Karpas-422 (cell line): ENCODE results near the gene PPP1R1A. TPM values are rescaled to one million over a fixed set of nuclear protein-coding genes. Genes with fewer than 3 reads are reported as not detected.

ENCODE experiments used
- DNase-seq: peaks from one replicate; pipeline ENCODE4 v3.0.0-alpha.2; 2015
- H2AFZ ChIP-seq: fragments of 200-600 bp; sonication (generic); 2 replicates; pipeline ENCODE4 v1.6.1; 2014; ENCODE audit warnings: antibody characterized with exemption, low read length, mixed read lengths
- H3K27ac ChIP-seq: fragments of 200-600 bp; sonication (generic); 2 replicates; pipeline ENCODE4 v1.5.1; 2014; ENCODE audit warnings: mild to moderate bottlenecking, low read length, moderate library complexity
- H3K27me3 ChIP-seq: fragments of 200-600 bp; sonication (generic); 2 replicates; pipeline ENCODE4 v1.6.1; 2014; ENCODE audit warnings: low read length, mixed read lengths
- H3K36me3 ChIP-seq: fragments of 200-600 bp; sonication (generic); 2 replicates; pipeline ENCODE4 v1.6.1; 2014; ENCODE audit warnings: low read length, mixed read lengths; ENCODE audit not compliant: insufficient read depth
- H3K4me1 ChIP-seq: fragments of 200-600 bp; sonication (generic); 2 replicates; pipeline ENCODE4 v1.6.1; 2014; ENCODE audit warnings: mild to moderate bottlenecking, low read length, mixed read lengths
- H3K4me2 ChIP-seq: fragments of 200-600 bp; sonication (generic); 2 replicates; pipeline ENCODE4 v1.6.1; 2014; ENCODE audit warnings: low read length, low read depth, mild to moderate bottlenecking; ENCODE audit not compliant: poor library complexity, severe bottlenecking
- H3K4me3 ChIP-seq: fragments of 200-600 bp; sonication (generic); 2 replicates; pipeline ENCODE4 v1.5.1; 2014; ENCODE audit warnings: mild to moderate bottlenecking, antibody characterized with exemption, low read length, mixed read lengths
- H3K79me2 ChIP-seq: fragments of 200-600 bp; sonication (generic); 2 replicates; pipeline ENCODE4 v1.6.1; 2014; ENCODE audit warnings: mild to moderate bottlenecking, low read length, mixed read lengths
- H3K9ac ChIP-seq: fragments of 200-600 bp; sonication (generic); 2 replicates; pipeline ENCODE4 v1.6.0; 2014; ENCODE audit warnings: low read length
- H3K9me2 ChIP-seq: fragments of 200-600 bp; sonication (generic), shearing (Covaris generic); replicated peaks from 2 replicates; pipeline ENCODE4 v1.6.0; 2014; ENCODE audit warnings: mild to moderate bottlenecking, low read length, moderate library complexity; ENCODE audit not compliant: insufficient read depth
- H3K9me3 ChIP-seq: fragments of 300-700, 200-600 bp; sonication (generic); 2 replicates; pipeline ENCODE4 v1.6.1; 2014; ENCODE audit warnings: low read length, mixed read lengths
- H4K20me1 ChIP-seq: fragments of 200-600 bp; sonication (generic); 2 replicates; pipeline ENCODE4 v1.6.1; 2014; ENCODE audit warnings: mild to moderate bottlenecking, antibody characterized with exemption, low read length, low read depth; ENCODE audit not compliant: insufficient read depth
- total RNA-seq: library from RNA; depleted of rRNA; stranded (reverse); fragments of >200 nt; shearing (Covaris generic); gene quantifications from 2 replicates; pipeline ENCODE4 v1.2.3, GENCODE V29; 2014; ENCODE audit warnings: low replicate concordance

PPP1R1A gene
- total RNA-seq, 1 experiment from 2014 or later = not detected

GRCh38 chr12:54596526-54596946, 8.1 kb upstream of the PPP1R1A start:
- no peak overlapping the region for H3K4me3 ChIP-seq
- H3K9ac ChIP-seq = no peak overlapping the region
- H3K79me2 ChIP-seq = no peaks in the 10 kb centered on the region
- H3K27me3 ChIP-seq = no peaks in the 10 kb centered on the region
- no peak overlapping the region for H2AFZ ChIP-seq
- H3K9me3 ChIP-seq = no peaks in the 10 kb centered on the region
- H4K20me1 ChIP-seq = no peaks in the 10 kb centered on the region
- no peak overlapping the region for H3K27ac ChIP-seq
- no peak overlapping the region for H3K4me2 ChIP-seq
- no peaks in the 10 kb centered on the region for H3K4me1 ChIP-seq
- no peaks in the 10 kb centered on the region for H3K36me3 ChIP-seq
- no peaks in the 10 kb centered on the region for H3K9me2 ChIP-seq
- DNase-seq = peak; percentile 76

- DNase-seq = no peak
- H3K4me3 ChIP-seq = no peak overlapping the region
- H3K9me3 ChIP-seq = no peaks in the 10 kb centered on the region
- H3K4me2 ChIP-seq = no peak overlapping the region
- no peaks in the 10 kb centered on the region for H3K27me3 ChIP-seq
- no peaks in the 10 kb centered on the region for H3K79me2 ChIP-seq
- no peak overlapping the region for H2AFZ ChIP-seq
- H3K9me2 ChIP-seq = no peaks in the 10 kb centered on the region
- no peaks in the 10 kb centered on the region for H4K20me1 ChIP-seq
- H3K4me1 ChIP-seq = no peaks in the 10 kb centered on the region
- no peak overlapping the region for H3K9ac ChIP-seq
- H3K36me3 ChIP-seq = no peaks in the 10 kb centered on the region
- no peak overlapping the region for H3K27ac ChIP-seq
Measured at GRCh38 chr12:54595471-54595870, 7.0 kb upstream of the PPP1R1A start.

- Histone ChIP-seq H3K9me2 (no peaks in the 10 kb centered on the region), H3K4me3 (no peak overlapping the region), H3K9me3 (no peaks in the 10 kb centered on the region), H3K27me3 (no peaks in the 10 kb centered on the region), H3K9ac (no peak overlapping the region), H3K4me2 (no peak overlapping the region), H3K4me1 (no peaks in the 10 kb centered on the region), H3K79me2 (no peaks in the 10 kb centered on the region), H4K20me1 (no peaks in the 10 kb centered on the region), H2AFZ (no peak overlapping the region), H3K27ac (no peak overlapping the region), H3K36me3 (no peaks in the 10 kb centered on the region)
- no peak for DNase-seq
Measured at GRCh38 chr12:54593725-54594124, 5.3 kb upstream of the PPP1R1A start.

GRCh38 chr12:54593135-54593534, 4.7 kb upstream of the PPP1R1A start:
- H3K79me2 ChIP-seq = no peaks in the 10 kb centered on the region
- no peak overlapping the region for H3K4me3 ChIP-seq
- H3K9me3 ChIP-seq = no peaks in the 10 kb centered on the region
- no peaks in the 10 kb centered on the region for H4K20me1 ChIP-seq
- no peaks in the 10 kb centered on the region for H3K4me1 ChIP-seq
- H2AFZ ChIP-seq = no peak overlapping the region
- H3K4me2 ChIP-seq = no peak overlapping the region
- no peaks in the 10 kb centered on the region for H3K9me2 ChIP-seq
- no peaks in the 10 kb centered on the region for H3K27me3 ChIP-seq
- no peak for DNase-seq
- no peak overlapping the region for H3K27ac ChIP-seq
- H3K9ac ChIP-seq = no peak overlapping the region
- no peaks in the 10 kb centered on the region for H3K36me3 ChIP-seq

GRCh38 chr12:54592316-54592715, 3.9 kb upstream of the PPP1R1A start:
- Histone ChIP-seq H3K27me3 (no peaks in the 10 kb centered on the region), H3K36me3 (no peaks in the 10 kb centered on the region), H3K9me3 (no peaks in the 10 kb centered on the region), H3K27ac (no peak overlapping the region), H3K4me1 (no peaks in the 10 kb centered on the region), H3K4me2 (no peak overlapping the region), H2AFZ (no peak overlapping the region), H3K4me3 (no peak overlapping the region), H3K9me2 (no peaks in the 10 kb centered on the region), H3K9ac (no peak overlapping the region), H4K20me1 (no peaks in the 10 kb centered on the region), H3K79me2 (no peaks in the 10 kb centered on the region)
- no peak for DNase-seq

GRCh38 chr12:54590978-54591591, 2.6 kb upstream of the PPP1R1A start:
- H3K9me3 ChIP-seq = no peaks in the 10 kb centered on the region
- H3K27ac ChIP-seq = no peak overlapping the region
- DNase-seq = no peak
- no peaks in the 10 kb centered on the region for H4K20me1 ChIP-seq
- H3K27me3 ChIP-seq = no peaks in the 10 kb centered on the region
- no peak overlapping the region for H3K4me3 ChIP-seq
- H3K4me2 ChIP-seq = no peak overlapping the region
- H3K36me3 ChIP-seq = no peaks in the 10 kb centered on the region
- no peaks in the 10 kb centered on the region for H3K79me2 ChIP-seq
- no peak overlapping the region for H3K9ac ChIP-seq
- H3K9me2 ChIP-seq = no peaks in the 10 kb centered on the region
- H3K4me1 ChIP-seq = no peaks in the 10 kb centered on the region
- H2AFZ ChIP-seq = no peak overlapping the region

- no peak for DNase-seq
- no peaks in the 10 kb centered on the region for H3K9me3 ChIP-seq
- no peak overlapping the region for H3K4me3 ChIP-seq
- H3K27ac ChIP-seq = no peak overlapping the region
- H2AFZ ChIP-seq = no peak overlapping the region
- H3K79me2 ChIP-seq = no peaks in the 10 kb centered on the region
- no peaks in the 10 kb centered on the region for H3K27me3 ChIP-seq
- H4K20me1 ChIP-seq = no peaks in the 10 kb centered on the region
- no peaks in the 10 kb centered on the region for H3K9me2 ChIP-seq
- H3K9ac ChIP-seq = no peak overlapping the region
- no peak overlapping the region for H3K4me2 ChIP-seq
- H3K36me3 ChIP-seq = no peaks in the 10 kb centered on the region
- H3K4me1 ChIP-seq = no peaks in the 10 kb centered on the region
Measured at GRCh38 chr12:54589964-54590363, 1.5 kb upstream of the PPP1R1A start.

- H3K4me2 ChIP-seq = no peak overlapping the region
- H3K4me1 ChIP-seq = no peaks in the 10 kb centered on the region
- no peak overlapping the region for H3K27ac ChIP-seq
- no peak overlapping the region for H2AFZ ChIP-seq
- no peaks in the 10 kb centered on the region for H3K36me3 ChIP-seq
- no peaks in the 10 kb centered on the region for H3K9me3 ChIP-seq
- H3K4me3 ChIP-seq = no peak overlapping the region
- no peaks in the 10 kb centered on the region for H3K79me2 ChIP-seq
- H3K9ac ChIP-seq = no peak overlapping the region
- no peaks in the 10 kb centered on the region for H3K27me3 ChIP-seq
- H3K9me2 ChIP-seq = no peaks in the 10 kb centered on the region
- no peak for DNase-seq
- no peaks in the 10 kb centered on the region for H4K20me1 ChIP-seq
Measured at GRCh38 chr12:54588890-54589267, 420 bp upstream of the PPP1R1A start.
